Endothelial cell of umbilical vein (primary cell): ENCODE data around the gene SMC3. TPM values are rescaled to one million over a fixed set of nuclear protein-coding genes. Genes with fewer than 3 reads are reported as not detected.

ENCODE experiments used
- BruUV-seq: library from RNA; stranded (reverse); fragments of 400-500 nt; replicated peaks from 2 replicates; lab custom pipeline; 2021; lab: Mats Ljungman, UMichigan
- CTCF ChIA-PET: fragments of 300-600, 350-600 bp; sonication (Branson Sonifier 250); formaldehyde crosslinking; loops from one replicate; lab custom pipeline; 2021; ENCODE audit warnings: antibody characterized with exemption, inconsistent platforms; lab: Charles Lee
- POLR2A ChIA-PET: fragments of 300-600, 350-600 bp; sonication (Branson Sonifier 250); formaldehyde crosslinking; loops from one replicate; lab custom pipeline; 2021; ENCODE audit warnings: antibody characterized with exemption, inconsistent platforms; lab: Charles Lee
- DNase-seq: peaks from one replicate; pipeline ENCODE4 v3.0.0-alpha.2; 2011; ENCODE audit warnings: low read depth, low spot score
- FAIRE-seq: peaks from 2 replicates; lab custom pipeline; 2011; peaks lifted over from hg19 to GRCh38; lab: Jason Lieb, UNC
- H2AFZ ChIP-seq: 2 replicates; pipeline ENCODE4 v1.6.0; 2012; ENCODE audit warnings: low read depth, low read length, control low read depth, inconsistent platforms
- H3K27ac ChIP-seq: 2 replicates; pipeline ENCODE4 v1.5.1; 2011; ENCODE audit warnings: low read depth, mild to moderate bottlenecking, control low read depth, low read length, moderate library complexity; ENCODE audit not compliant: insufficient read depth
- H3K27me3 ChIP-seq, 2 experiments: 2 replicates each; pipeline versions ENCODE4 v1.6.0 to v1.6.1; 2011; ENCODE audit warnings: low read length in 2 of 2, mixed read lengths in 1 of 2; ENCODE audit not compliant: control insufficient read depth in 2 of 2, insufficient read depth in 2 of 2
- H3K36me3 ChIP-seq, 2 experiments: 2 replicates in 1 of 2; 3 replicates in 1 of 2; pipeline ENCODE4 v1.5.1; 2011; ENCODE audit warnings: low read length in 2 of 2, mild to moderate bottlenecking in 1 of 2, moderate library complexity in 1 of 2; ENCODE audit not compliant: control insufficient read depth in 2 of 2, insufficient read depth in 2 of 2; ENCODE audit errors: extremely low read depth in 1 of 2
- H3K4me1 ChIP-seq: 3 replicates; pipeline ENCODE4 v1.5.1; 2011; ENCODE audit warnings: mild to moderate bottlenecking, low read length; ENCODE audit not compliant: control insufficient read depth, insufficient read depth; ENCODE audit errors: extremely low read depth
- H3K4me2 ChIP-seq: 2 replicates; pipeline ENCODE4 v1.6.1; 2011; ENCODE audit warnings: low read length, control low read depth, mixed read lengths; ENCODE audit not compliant: insufficient read depth
- H3K4me3 ChIP-seq, 3 experiments: fragments of 200-600 bp in 1 of 3; sonication (generic), shearing (Covaris generic) in 1 of 3; replicated peaks in 1 of 3; 2 replicates each; pipeline ENCODE4 v1.5.1; 2011 to 2016; ENCODE audit warnings: control low read depth in 3 of 3, low read length in 3 of 3, mild to moderate bottlenecking in 2 of 3, inconsistent platforms in 1 of 3, low read depth in 1 of 3, moderate library complexity in 1 of 3; ENCODE audit not compliant: insufficient read depth in 1 of 3
- H3K79me2 ChIP-seq: 2 replicates; pipeline ENCODE4 v1.6.0; 2012; ENCODE audit warnings: low read length, inconsistent platforms; ENCODE audit not compliant: control insufficient read depth, insufficient read depth
- H3K9ac ChIP-seq: replicated peaks from 2 replicates; pipeline ENCODE3; 2011; ENCODE audit warnings: low read length, control low read depth; ENCODE audit not compliant: insufficient read depth; ENCODE audit errors: extremely low read depth
- H3K9me1 ChIP-seq: replicated peaks from 3 replicates; pipeline ENCODE4 v1.6.0; 2011; ENCODE audit warnings: mild to moderate bottlenecking, low read length; ENCODE audit not compliant: control insufficient read depth, insufficient read depth; ENCODE audit errors: extremely low read depth
- H3K9me3 ChIP-seq: replicated peaks from 2 replicates; pipeline ENCODE4 v1.5.1; 2012; ENCODE audit warnings: low read length, inconsistent platforms; ENCODE audit not compliant: control insufficient read depth, insufficient read depth
- H4K20me1 ChIP-seq: replicated peaks from 2 replicates; pipeline ENCODE3; 2011; ENCODE audit warnings: mild to moderate bottlenecking, low read length; ENCODE audit not compliant: control insufficient read depth, insufficient read depth; ENCODE audit errors: extremely low read depth
- CTCF ChIP-seq, 2 donors: IDR thresholded peaks; 1 replicate in 1 of 2; 2 replicates in 1 of 2; pipeline ENCODE4 v1.5.1; 2011; ENCODE audit warnings: low read length in 2 of 2, mild to moderate bottlenecking in 2 of 2, moderate library complexity in 2 of 2, control low read depth in 1 of 2, inconsistent platforms in 1 of 2, low read depth in 1 of 2; ENCODE audit not compliant: insufficient read depth in 1 of 2; ENCODE audit errors: extremely low read depth in 1 of 2
- EZH2 ChIP-seq: IDR thresholded peaks from 2 replicates; pipeline ENCODE4 v1.6.1; 2012; ENCODE audit warnings: borderline replicate concordance, low read depth, mild to moderate bottlenecking, moderate library complexity, low read length, inconsistent platforms; ENCODE audit not compliant: severe bottlenecking
- FOS ChIP-seq: IDR thresholded peaks from 2 replicates; pipeline ENCODE4 v1.6.1; 2011; ENCODE audit warnings: mild to moderate bottlenecking, low read length, moderate library complexity, borderline replicate concordance; ENCODE audit not compliant: insufficient read depth
- GATA2 ChIP-seq: IDR thresholded peaks from 2 replicates; pipeline ENCODE4 v1.7.0; 2011; ENCODE audit warnings: low read depth, mild to moderate bottlenecking, moderate library complexity, mixed read lengths, low read length; ENCODE audit not compliant: insufficient read length, insufficient read depth
- JUN ChIP-seq: IDR thresholded peaks from 2 replicates; pipeline ENCODE4 v1.6.1; 2011; ENCODE audit warnings: borderline replicate concordance, low read depth; ENCODE audit not compliant: insufficient read length, insufficient read depth
- MAX ChIP-seq: IDR thresholded peaks from 2 replicates; pipeline ENCODE4 v1.6.1; 2011; ENCODE audit not compliant: insufficient read depth, insufficient read length
- MYC ChIP-seq: IDR thresholded peaks from one replicate; pipeline ENCODE4 v1.6.1; 2011; ENCODE audit warnings: mild to moderate bottlenecking, low read depth, low read length
- POLR2A ChIP-seq: IDR thresholded peaks from 2 replicates; pipeline ENCODE4 v1.6.1; 2012; ENCODE audit warnings: low read depth, mild to moderate bottlenecking, control low read depth, low read length
- POLR2AphosphoS5 ChIP-seq: IDR thresholded peaks from 2 replicates; pipeline ENCODE4 v1.6.1; 2012; ENCODE audit warnings: low read depth, mild to moderate bottlenecking, control low read depth, low read length, moderate library complexity; ENCODE audit not compliant: insufficient read depth
- dilution Hi-C: fragments of 300-500 bp; cut with MboI; formaldehyde crosslinking; loops from one replicate; pipeline ENCODE4 v1.15.0; 2019; ENCODE audit warnings: low sequenced_read_pairs; ENCODE audit not compliant: extremely low pct_ligation_motif_present
- intact Hi-C: fragments of 100-400 bp; cut with micrococcal nuclease; formaldehyde crosslinking; loops from one replicate; pipeline ENCODE4 v1.10.0; 2022
- polyA plus RNA-seq, 4 experiments: library from polyadenylated mRNA; depleted of rRNA in 3 of 4; stranded (reverse) in 3 of 4; unstranded in 1 of 4; fragments of >200 nt; gene quantifications; 2 replicates each; pipeline versions ENCODE4 v1.2.1 to v1.2.3, GENCODE V29; 2011 to 2012; ENCODE audit warnings: missing spikeins in 1 of 4
- total RNA-seq: library from RNA; stranded (reverse); gene quantifications from 2 replicates; pipeline ENCODE4 v1.2.3, GENCODE V29; 2021

Gene SMC3
- total and polyA plus RNA-seq, 2 donors (not counting 3 experiments of a cell fraction or from before 2014, with no cell fraction given) = 5.5 to 44.2 TPM

GRCh38 chr10:110569736-110570135 is 2.2 kb downstream of the SMC3 start:
- DNase-seq (no peak), FAIRE-seq (no peak)
- Histone ChIP-seq H3K9ac (no peak overlapping the region), H3K4me3 (no peak overlapping the region), H3K9me3 (no peaks in the 10 kb centered on the region), H4K20me1 (no peaks in the 10 kb centered on the region), H3K4me2 (peak overlapping the region; percentile 22), H2AFZ (no peak overlapping the region), H3K4me1 (peaks cover 14% of the 10 kb centered on the region), H3K79me2 (peaks cover 66% of the 10 kb centered on the region), H3K9me1 (peaks cover 2% of the 10 kb centered on the region), H3K27me3 (no peaks in the 10 kb centered on the region), H3K27ac (no peak overlapping the region), H3K36me3 (no peaks in the 10 kb centered on the region)
- dilution Hi-C loops (loop anchor here (10.0 kb wide), 1 partner anchor 215 kb away; no protein-coding TSS in a partner anchor), intact Hi-C loops (loop anchor here (5.0 kb wide), 1 partner anchor 33 kb away; no protein-coding TSS in a partner anchor)
- TF ChIP-seq MYC (no peak), EZH2 (no peak), POLR2A (no peak), POLR2AphosphoS5 (no peak), GATA2 (no peak), FOS (no peak), JUN (no peak), CTCF (IDR thresholded peaks at IDR 0.05; ENCODE audit: extremely low read depth in 1 of 2, insufficient read depth in 1 of 2, low read depth in 1 of 2, low read length in 2 of 2) (no peak), MAX (no peak)
- ChIA-PET POLR2A (no interaction called here), CTCF (interaction anchor here (1.0 to 1.9 kb wide), 5 partner anchors 11 to 265 kb away, joined by 3 to 6 read pairs (median 3); partner anchors contain the start of gene SMNDC1)
- no TSS peak for BruUV-seq
